HG03175 (cell line): ENCODE results near the gene TM2D1.
"Not testable (repeated sequence)": the region's sequence is repeated elsewhere in the genome, so short reads cannot be mapped to it uniquely, and the experiment has no call there.

Experiments
- ATAC-seq: cut with Tn5 transposase; IDR thresholded peaks from one replicate; pipeline ENCODE4 v1.9.1; 2021; ENCODE audit warnings: mild to moderate bottlenecking, moderate library complexity; ENCODE audit not compliant: unreplicated experiment

The TM2D1 gene

GRCh38 chr1:61718996-61719663 lies 5.8 kb downstream of the TM2D1 start:
- not testable (repeated sequence) for ATAC-seq

- ATAC-seq = no peak
Observed at GRCh38 chr1:61711969-61712368, 13.0 kb downstream of the TM2D1 start.

- ATAC-seq = not testable (repeated sequence)
Observed at GRCh38 chr1:61711257-61711656, 13.7 kb downstream of the TM2D1 start.

GRCh38 chr1:61709908-61710289 lies 15.0 kb downstream of the TM2D1 start:
- no peak for ATAC-seq

GRCh38 chr1:61708953-61709907 lies 15.7 kb downstream of the TM2D1 start:
- ATAC-seq = no peak

- ATAC-seq = no peak
Observed at GRCh38 chr1:61699911-61700851, 24.8 kb downstream of the TM2D1 start.

GRCh38 chr1:61692155-61692800 lies 32.7 kb downstream of the TM2D1 start:
- no peak for ATAC-seq

- ATAC-seq = no peak
Observed at GRCh38 chr1:61687901-61688300, 37.0 kb downstream of the TM2D1 start.

GRCh38 chr1:61682891-61683290 lies 42.0 kb downstream of the TM2D1 start:
- no peak for ATAC-seq

- no peak for ATAC-seq
Observed at GRCh38 chr1:61680500-61680899, 44.4 kb downstream of the TM2D1 start.

GRCh38 chr1:61676881-61677280 lies 48.1 kb downstream of the TM2D1 start:
- ATAC-seq = not testable (repeated sequence)

- ATAC-seq = no peak
Observed at GRCh38 chr1:61674221-61674620, 50.7 kb downstream of the TM2D1 start.

- no peak for ATAC-seq
Observed at GRCh38 chr1:61672376-61672775, 52.6 kb downstream of the TM2D1 start.

GRCh38 chr1:61670445-61670844 lies 54.5 kb downstream of the TM2D1 start:
- ATAC-seq = no peak

GRCh38 chr1:61670016-61670415 lies 54.9 kb downstream of the TM2D1 start:
- no peak for ATAC-seq

- ATAC-seq = no peak
Observed at GRCh38 chr1:61659061-61659460, 65.9 kb downstream of the TM2D1 start.

GRCh38 chr1:61655453-61655852 lies 69.5 kb downstream of the TM2D1 start:
- ATAC-seq = no peak

- no peak for ATAC-seq
Observed at GRCh38 chr1:61654067-61654466, 70.9 kb downstream of the TM2D1 start.

- ATAC-seq = no peak
Observed at GRCh38 chr1:61648983-61649742, 75.8 kb downstream of the TM2D1 start.

GRCh38 chr1:61647142-61647541 lies 77.8 kb downstream of the TM2D1 start:
- ATAC-seq = no peak
